Melanocyte of skin (primary cell): ENCODE data around the gene SARNP. TPM values are rescaled to one million over a fixed set of nuclear protein-coding genes. Genes with fewer than 3 reads are reported as not detected.

Experiments
- small RNA-seq, 2 donors: library from RNA; depleted of rRNA; stranded (forward); fragments of <200 nt; gene quantifications; one replicate each; pipeline ENCODE3, GENCODE V24; 2012
- total RNA-seq, 2 donors: library from RNA; depleted of rRNA; stranded (reverse); fragments of >200 nt; gene quantifications; 2 replicates each; pipeline ENCODE4 v1.2.3, GENCODE V29; 2012

SARNP gene, protein sequence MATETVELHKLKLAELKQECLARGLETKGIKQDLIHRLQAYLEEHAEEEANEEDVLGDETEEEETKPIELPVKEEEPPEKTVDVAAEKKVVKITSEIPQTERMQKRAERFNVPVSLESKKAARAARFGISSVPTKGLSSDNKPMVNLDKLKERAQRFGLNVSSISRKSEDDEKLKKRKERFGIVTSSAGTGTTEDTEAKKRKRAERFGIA
- total RNA-seq, result 10 to 100 TPM; 44.7 to 69.9 TPM

DNA sequence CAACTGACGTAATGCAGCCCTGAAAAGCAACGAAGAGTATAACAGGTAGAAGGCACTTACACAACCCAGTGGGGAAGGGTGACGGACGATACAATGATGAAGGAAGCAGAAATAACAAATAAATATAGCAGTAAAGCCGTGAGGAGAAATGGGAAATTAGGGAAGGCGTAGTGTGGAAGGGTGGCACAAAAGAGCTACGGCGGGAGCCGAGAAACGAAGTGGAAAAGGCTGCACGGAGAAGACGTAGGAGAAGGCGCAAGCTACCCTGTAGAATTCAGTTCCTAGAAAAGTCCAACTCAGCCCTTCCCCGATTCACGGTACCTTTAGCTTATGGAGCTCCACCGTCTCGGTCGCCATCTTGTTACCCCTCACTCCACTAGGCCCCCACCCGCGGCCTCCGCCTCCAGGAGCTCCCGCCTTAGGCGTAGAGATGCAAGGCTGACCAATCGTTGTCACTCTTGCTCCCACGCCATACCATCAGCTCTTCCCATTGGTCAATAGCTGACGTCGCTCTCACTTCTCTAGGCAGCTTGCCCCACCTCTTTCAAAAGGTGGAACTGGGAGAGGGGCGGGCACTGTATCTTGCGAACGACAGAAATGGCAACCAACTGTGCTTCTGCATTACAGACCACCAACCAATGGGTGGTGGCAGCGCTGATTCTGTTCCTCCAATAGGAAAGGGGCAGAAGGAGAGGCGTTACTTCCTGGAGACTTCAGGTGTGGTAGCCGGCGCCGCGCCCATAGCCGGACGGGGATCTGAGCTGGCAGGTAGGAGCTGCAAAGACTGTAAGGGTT is at the start of gene SARNP, which contains the start of gene ORMDL2:
Gene SARNP (minus strand): TSS at position 380 of the 795 bp plus-strand sequence. CDS start 23 bp downstream, at position 357.
Gene ORMDL2 (plus strand): TSS at position 697 of the 795 bp plus-strand sequence. CDS start 959 bp downstream, outside the sequence.

DNA sequence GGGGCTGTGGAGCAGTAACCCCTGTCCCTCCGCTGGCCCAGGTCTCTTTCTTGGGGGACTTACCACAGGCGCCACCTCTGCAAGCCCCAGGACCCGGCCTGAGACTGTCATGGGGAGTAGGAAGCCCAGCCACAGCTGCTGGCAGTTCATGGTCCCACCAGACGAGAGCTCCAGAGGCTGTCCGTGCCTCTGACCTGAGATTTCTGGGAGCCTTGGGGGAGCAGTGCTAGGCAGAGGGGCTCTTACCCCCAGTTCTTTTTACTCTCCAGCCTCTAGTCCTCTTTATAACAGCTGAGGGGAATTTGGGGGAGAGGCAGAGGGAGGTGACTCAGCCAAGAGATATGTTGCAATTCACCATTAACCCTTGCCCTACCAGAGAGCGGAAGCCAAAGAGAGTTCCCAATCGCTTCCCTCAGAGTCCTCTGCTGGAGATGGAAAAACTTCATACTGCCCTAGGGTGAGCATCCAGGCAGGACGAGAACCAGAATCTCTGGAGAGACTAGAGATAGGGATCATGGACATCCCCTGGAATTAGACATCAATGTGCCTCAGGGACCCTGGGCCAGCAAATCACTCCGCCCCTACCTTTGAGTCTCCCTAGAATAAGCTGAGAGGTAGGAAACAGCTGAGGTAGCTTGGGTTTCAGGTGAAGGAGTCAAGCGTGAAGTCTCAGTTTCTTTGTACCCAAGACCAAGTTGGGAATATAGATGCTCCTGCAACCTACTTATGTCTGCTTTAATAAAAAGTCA is 25.3 kb upstream of the SARNP start, which contains the start of gene MMP19:
Gene MMP19 (minus strand): TSS at position 256 of the 749 bp plus-strand sequence. CDS start 106 bp downstream, at position 150.

GRCh38 chr12:55742719-55743405 is 74.7 kb downstream of the SARNP start, which contains the start of gene GDF11:
Gene GDF11 (plus strand): TSS chr12:55743122. CDS start chr12:55743317, 195 bp downstream.

GRCh38 chr12:55728939-55729818 is 88.3 kb downstream of the SARNP start, which contains the start of gene CD63:
Gene CD63 (minus strand): TSS chr12:55729009. CDS start chr12:55728341, 668 bp downstream.

DNA sequence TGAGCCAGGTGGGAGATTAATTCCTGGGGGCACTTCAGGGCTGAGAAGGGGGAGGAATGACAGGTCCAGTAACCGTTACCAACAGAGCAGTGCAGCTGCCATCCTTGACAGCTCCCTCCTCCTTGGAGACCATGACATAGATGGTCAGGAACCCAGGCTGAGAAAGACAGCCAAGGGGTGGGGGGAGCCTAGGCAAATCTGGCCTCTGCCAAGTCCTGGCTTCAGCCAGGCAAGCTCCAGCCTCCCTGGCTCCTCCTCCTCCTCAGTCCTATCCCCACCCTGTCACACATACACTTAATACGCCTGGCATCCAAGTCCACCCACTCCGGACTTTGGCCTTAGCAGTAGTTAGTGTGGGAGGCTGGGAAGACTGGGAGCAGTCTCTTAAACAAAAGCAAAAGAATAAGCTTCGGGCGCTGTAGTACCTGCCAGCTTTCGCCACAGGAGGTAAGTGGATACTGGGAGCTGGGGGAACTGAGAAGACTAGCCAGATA is 97.4 kb downstream of the SARNP start, which contains the start of gene RDH5:
Gene RDH5 (plus strand): TSS at position 323 of the 494 bp plus-strand sequence. CDS start 792 bp downstream, outside the sequence.

DNA sequence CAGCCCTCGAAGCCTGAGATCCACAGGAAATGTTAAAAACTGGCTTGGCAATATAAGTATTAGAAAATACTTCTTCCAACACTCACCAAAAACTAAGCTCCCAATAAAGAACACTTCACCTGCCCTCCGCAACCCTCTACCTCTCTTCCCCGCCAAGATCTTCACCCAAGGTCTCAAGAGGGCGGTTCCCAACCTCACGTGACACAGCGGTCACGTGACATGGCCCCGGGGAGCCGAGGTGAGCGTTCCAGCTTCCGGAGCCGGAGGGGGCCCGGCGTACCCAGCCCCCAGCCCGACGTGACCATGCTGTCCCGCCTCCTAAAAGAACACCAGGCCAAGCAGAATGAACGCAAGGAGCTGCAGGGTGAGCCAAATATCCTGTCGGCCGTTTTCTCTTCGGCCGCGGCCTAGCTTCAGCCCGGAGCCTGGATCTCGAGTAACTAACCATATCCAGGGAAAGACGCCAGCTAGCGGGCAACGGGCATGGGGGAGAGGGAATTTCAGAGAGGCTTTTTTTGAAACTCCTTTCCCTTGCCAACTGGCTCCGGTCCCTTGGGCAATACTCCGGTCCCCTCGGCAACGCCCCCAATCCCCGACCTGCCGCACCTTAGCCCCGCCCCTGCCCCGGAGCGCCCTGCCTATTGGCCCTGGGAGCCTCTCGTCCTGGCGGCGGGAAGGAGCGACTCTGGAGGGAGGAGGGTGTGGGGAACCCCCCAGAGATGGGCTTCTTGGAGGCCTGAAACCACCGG is 101.5 kb downstream of the SARNP start, which contains the start of gene BLOC1S1:
Gene BLOC1S1 (plus strand): TSS at position 214 of the 749 bp plus-strand sequence. CDS start 6 bp downstream, at position 220.

GRCh38 chr12:55707841-55708694 is 109.5 kb downstream of the SARNP start, which contains the start of gene ITGA7:
Gene ITGA7 (minus strand): TSS chr12:55707904. CDS start chr12:55707682, 222 bp downstream.

Small RNAs within 50 kb of the gene (small RNA-seq; reads per million reads assigned to genes)
- gene AC009779.1 (0 reads per million in 2 donors), gene RF00017 (0 reads per million in 2 donors)

Other genes starting within 250 kb of the SARNP start
- gene OR2AP1, start 245.3 kb downstream of the SARNP start, total RNA-seq, result not detected
- not detected for gene OR10P1, start 180.8 kb downstream of the SARNP start, total RNA-seq
- 1 to 10 TPM; 1.3 to 3.8 TPM for gene ITGA7, start 109.8 kb downstream of the SARNP start, total RNA-seq
- 10 to 100 TPM; 30.3 to 53.0 TPM for gene BLOC1S1, start 101.7 kb downstream of the SARNP start, total RNA-seq
- 1 to 10 TPM; 1.0 to 1.3 TPM for gene RDH5, start 97.3 kb downstream of the SARNP start, total RNA-seq
- gene CD63, start 88.7 kb downstream of the SARNP start, total RNA-seq, result 1,000 to 10,000 TPM; 1,571 to 2,230 TPM
- 1 to 10 TPM; 3.3 to 9.3 TPM for gene GDF11, start 74.6 kb downstream of the SARNP start, total RNA-seq
- gene ORMDL2, start 317 bp upstream of the SARNP start, total RNA-seq, result 10 to 100 TPM; 12.7 to 16.3 TPM
- 10 to 100 TPM; 42.7 to 43.3 TPM for gene DNAJC14, start 11.9 kb upstream of the SARNP start, total RNA-seq
- gene MMP19, start 25.2 kb upstream of the SARNP start, total RNA-seq, result under 1 TPM in 1 of 2 donors, not detected in 1; under 0.01 TPM
- 10 to 100 TPM; 27.6 to 29.6 TPM for gene PYM1, start 110.2 kb upstream of the SARNP start, total RNA-seq
- 10 to 100 TPM in 1 of 2 donors, 1 to 10 TPM in 1; 6.3 to 10.3 TPM for gene DGKA, start 113.4 kb upstream of the SARNP start, total RNA-seq
- gene PMEL, start 148.3 kb upstream of the SARNP start, total RNA-seq, result 1,000 to 10,000 TPM; 4,571 to 5,356 TPM
- 100 to 1,000 TPM; 367 to 670 TPM for gene CDK2, start 149.1 kb upstream of the SARNP start, total RNA-seq
- 100 to 1,000 TPM; 110 to 138 TPM for gene RAB5B, start 156.4 kb upstream of the SARNP start, total RNA-seq
- gene SUOX, start 179.6 kb upstream of the SARNP start, total RNA-seq, result 10 to 100 TPM; 21.0 to 22.4 TPM
- 1 to 10 TPM; 2.1 to 3.7 TPM for gene IKZF4, start 203.3 kb upstream of the SARNP start, total RNA-seq
- 100 to 1,000 TPM; 376 to 592 TPM for gene RPS26, start 224.2 kb upstream of the SARNP start, total RNA-seq